Measurements from ENCODE around the gene MCM5. TPM values are rescaled to one million over a fixed set of nuclear protein-coding genes. Genes with fewer than 3 reads are reported as not detected.

Gene MCM5
- total RNA-seq, 1 experiment from 2014 or later = 194 TPM

- TF ChIP-seq ATF3 (IDR thresholded peaks at IDR 0.05) = no peak
- TF ChIP-seq MAX (IDR thresholded peaks at IDR 0.05) = no peak
Observed at GRCh38 chr22:35424081-35424480, 24.1 kb downstream of the MCM5 start (continued).

GRCh38 chr22:35424761-35425160, 24.8 kb downstream of the MCM5 start:
- DNase-seq (ENCODE audit: low read depth, low spot score) (no peak), ATAC-seq (no peak)
- H3K4me2 ChIP-seq (ENCODE audit: low read length) = no peak overlapping the region
- BruUV-seq (replicated peaks) = no TSS peak
- no peak overlapping the region for H3K9ac ChIP-seq (ENCODE audit: low read length)
- peaks cover 17 to 18% of the 10 kb centered on the region in 2 experiments for H3K4me1 ChIP-seq (ENCODE audit: control insufficient read depth in 1 of 2, insufficient read depth in 2 of 2, low read length in 2 of 2)
- no peaks in the 10 kb centered on the region for H3K27me3 ChIP-seq (ENCODE audit: insufficient read depth, low read length)
- RAD21 ChIA-PET (ENCODE audit: low non-redundant PET in 1 of 2, low total read pairs in 2 of 2, uncharacterized antibody in 2 of 2, unreplicated experiment in 2 of 2) = no interaction called here
- H3K9me3 ChIP-seq (ENCODE audit: control insufficient read depth in 1 of 2, insufficient read depth in 1 of 2, low read depth in 1 of 2, low read length in 2 of 2) = no peaks in the 10 kb centered on the region
- peaks cover 17 to 68% of the 10 kb centered on the region in 2 experiments for H3K36me3 ChIP-seq (ENCODE audit: control insufficient read depth in 1 of 2, insufficient read depth in 2 of 2, low read length in 2 of 2)
- intact Hi-C loops (cut with micrococcal nuclease) = no loop called here
- no peak overlapping the region for H3K27ac ChIP-seq (ENCODE audit: low read depth, low read length)
- no peaks in the 10 kb centered on the region for H3K9me2 ChIP-seq (ENCODE audit: insufficient read depth)
- H4K20me1 ChIP-seq (ENCODE audit: insufficient read depth) = 0 out of 2 replicates have a peak, but pooled peaks cover 3% of the 10 kb centered on the region
- no peak overlapping the region for H2AFZ ChIP-seq (ENCODE audit: low read depth, low read length, poor library complexity, severe bottlenecking)
- CTCF ChIA-PET = interaction anchor here (1.0 kb wide), 1 partner anchor 10 kb away, joined by 3 read pairs; no protein-coding TSS in a partner anchor
- H3K4me3 ChIP-seq (replicated peaks in 1 of 2; ENCODE audit: low read depth in 1 of 2, low read length in 2 of 2) = no peak overlapping the region
- TF ChIP-seq ZNF274 (IDR thresholded peaks at IDR 0.05; ENCODE audit: low read depth, low read length) (no peak), ZFX (IDR thresholded peaks at IDR 0.05) (no peak), TCF7L2 (IDR thresholded peaks at IDR 0.05; ENCODE audit: borderline replicate concordance, extremely low read depth, insufficient read depth, insufficient read length) (no peak), RAD21 (IDR thresholded peaks at IDR 0.05; ENCODE audit: low read depth) (no peak), EZH2 (IDR thresholded peaks at IDR 0.05) (no peak), CBX3 (IDR thresholded peaks at IDR 0.05; ENCODE audit: low read depth) (no peak), MAX (IDR thresholded peaks at IDR 0.05) (no peak), ATF3 (IDR thresholded peaks at IDR 0.05) (no peak), ELF1 (IDR thresholded peaks at IDR 0.05; ENCODE audit: borderline replicate concordance, low read depth) (no peak), EZH2phosphoT487 (IDR thresholded peaks at IDR 0.05; ENCODE audit: borderline replicate concordance) (no peak), ZBTB33 (IDR thresholded peaks at IDR 0.05; ENCODE audit: extremely low read depth, insufficient replicate concordance, low read length) (no peak)
- TF ChIP-seq, protein P1, sequence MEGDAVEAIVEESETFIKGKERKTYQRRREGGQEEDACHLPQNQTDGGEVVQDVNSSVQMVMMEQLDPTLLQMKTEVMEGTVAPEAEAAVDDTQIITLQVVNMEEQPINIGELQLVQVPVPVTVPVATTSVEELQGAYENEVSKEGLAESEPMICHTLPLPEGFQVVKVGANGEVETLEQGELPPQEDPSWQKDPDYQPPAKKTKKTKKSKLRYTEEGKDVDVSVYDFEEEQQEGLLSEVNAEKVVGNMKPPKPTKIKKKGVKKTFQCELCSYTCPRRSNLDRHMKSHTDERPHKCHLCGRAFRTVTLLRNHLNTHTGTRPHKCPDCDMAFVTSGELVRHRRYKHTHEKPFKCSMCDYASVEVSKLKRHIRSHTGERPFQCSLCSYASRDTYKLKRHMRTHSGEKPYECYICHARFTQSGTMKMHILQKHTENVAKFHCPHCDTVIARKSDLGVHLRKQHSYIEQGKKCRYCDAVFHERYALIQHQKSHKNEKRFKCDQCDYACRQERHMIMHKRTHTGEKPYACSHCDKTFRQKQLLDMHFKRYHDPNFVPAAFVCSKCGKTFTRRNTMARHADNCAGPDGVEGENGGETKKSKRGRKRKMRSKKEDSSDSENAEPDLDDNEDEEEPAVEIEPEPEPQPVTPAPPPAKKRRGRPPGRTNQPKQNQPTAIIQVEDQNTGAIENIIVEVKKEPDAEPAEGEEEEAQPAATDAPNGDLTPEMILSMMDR (IDR thresholded peaks at IDR 0.05 in 2 of 3, conservative IDR thresholded peaks at IDR 0.05 in 1 of 3; ENCODE audit: borderline replicate concordance in 1 of 3, insufficient read depth in 1 of 3, low read depth in 2 of 3, low read length in 2 of 3) = no peak
- TF ChIP-seq, protein P2, sequence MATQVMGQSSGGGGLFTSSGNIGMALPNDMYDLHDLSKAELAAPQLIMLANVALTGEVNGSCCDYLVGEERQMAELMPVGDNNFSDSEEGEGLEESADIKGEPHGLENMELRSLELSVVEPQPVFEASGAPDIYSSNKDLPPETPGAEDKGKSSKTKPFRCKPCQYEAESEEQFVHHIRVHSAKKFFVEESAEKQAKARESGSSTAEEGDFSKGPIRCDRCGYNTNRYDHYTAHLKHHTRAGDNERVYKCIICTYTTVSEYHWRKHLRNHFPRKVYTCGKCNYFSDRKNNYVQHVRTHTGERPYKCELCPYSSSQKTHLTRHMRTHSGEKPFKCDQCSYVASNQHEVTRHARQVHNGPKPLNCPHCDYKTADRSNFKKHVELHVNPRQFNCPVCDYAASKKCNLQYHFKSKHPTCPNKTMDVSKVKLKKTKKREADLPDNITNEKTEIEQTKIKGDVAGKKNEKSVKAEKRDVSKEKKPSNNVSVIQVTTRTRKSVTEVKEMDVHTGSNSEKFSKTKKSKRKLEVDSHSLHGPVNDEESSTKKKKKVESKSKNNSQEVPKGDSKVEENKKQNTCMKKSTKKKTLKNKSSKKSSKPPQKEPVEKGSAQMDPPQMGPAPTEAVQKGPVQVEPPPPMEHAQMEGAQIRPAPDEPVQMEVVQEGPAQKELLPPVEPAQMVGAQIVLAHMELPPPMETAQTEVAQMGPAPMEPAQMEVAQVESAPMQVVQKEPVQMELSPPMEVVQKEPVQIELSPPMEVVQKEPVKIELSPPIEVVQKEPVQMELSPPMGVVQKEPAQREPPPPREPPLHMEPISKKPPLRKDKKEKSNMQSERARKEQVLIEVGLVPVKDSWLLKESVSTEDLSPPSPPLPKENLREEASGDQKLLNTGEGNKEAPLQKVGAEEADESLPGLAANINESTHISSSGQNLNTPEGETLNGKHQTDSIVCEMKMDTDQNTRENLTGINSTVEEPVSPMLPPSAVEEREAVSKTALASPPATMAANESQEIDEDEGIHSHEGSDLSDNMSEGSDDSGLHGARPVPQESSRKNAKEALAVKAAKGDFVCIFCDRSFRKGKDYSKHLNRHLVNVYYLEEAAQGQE (IDR thresholded peaks at IDR 0.05; ENCODE audit: low read depth) = no peak
- peaks cover 7% of the 10 kb centered on the region; the same call in 1 of the 2 replicates for H3K79me2 ChIP-seq (ENCODE audit: insufficient read depth, low read length)
- POLR2A ChIA-PET = no interaction called here

Measured in HCT116 (cell line).